BE2C (cell line): ENCODE data around the gene MARCHF3.

Experiments used
- DNase-seq: peaks from one replicate; pipeline ENCODE4 v3.0.0-alpha.2; 2020
- H3K27me3 ChIP-seq: fragments of 250-450 bp; sonication (Bioruptor Pico); 2 replicates; pipeline ENCODE4 v1.5.1; 2020; ENCODE audit warnings: mild to moderate bottlenecking
- H3K36me3 ChIP-seq: fragments of 250-450 bp; sonication (Bioruptor Pico); 2 replicates; pipeline ENCODE4 v1.5.1; 2020; ENCODE audit warnings: mild to moderate bottlenecking
- H3K4me1 ChIP-seq: fragments of 250-450 bp; sonication (Bioruptor Pico); 2 replicates; pipeline ENCODE4 v1.5.1; 2020
- H3K4me3 ChIP-seq: 2 replicates; pipeline ENCODE4 v1.5.1; 2011; ENCODE audit warnings: low read depth, low read length
- H3K9me3 ChIP-seq: fragments of 250-450 bp; sonication (Bioruptor Pico); 2 replicates; pipeline ENCODE4 v1.5.1; 2020
- TF ChIP-seq, protein P1 (sequence below): IDR thresholded peaks from 2 replicates; pipeline ENCODE4 v1.5.1; 2012; ENCODE audit warnings: mild to moderate bottlenecking, low read depth, low read length

The MARCHF3 gene

DNA sequence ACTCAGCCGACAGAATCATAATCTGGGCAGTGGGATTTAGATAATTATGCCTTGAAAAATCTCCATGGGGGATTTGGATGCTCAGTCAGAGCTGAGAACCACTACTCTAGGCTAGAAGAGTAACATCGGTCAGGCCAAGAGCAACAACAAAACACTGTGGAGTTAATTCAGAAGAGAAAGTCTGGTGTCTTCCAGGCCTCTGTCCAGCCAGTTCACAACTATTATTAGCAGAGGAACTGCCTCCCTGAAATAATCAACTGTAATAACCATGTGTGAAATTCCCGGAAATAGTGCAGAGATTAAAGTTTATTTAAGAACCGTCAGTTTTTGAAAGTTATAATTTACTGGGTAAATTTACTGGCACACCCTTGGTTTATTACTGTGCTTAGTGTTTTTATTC, 8.2 kb upstream of the MARCHF3 start:
- H3K4me3 ChIP-seq = no peak overlapping the region
- H3K4me1 ChIP-seq = no peaks in the 10 kb centered on the region
- TF ChIP-seq, protein P1, sequence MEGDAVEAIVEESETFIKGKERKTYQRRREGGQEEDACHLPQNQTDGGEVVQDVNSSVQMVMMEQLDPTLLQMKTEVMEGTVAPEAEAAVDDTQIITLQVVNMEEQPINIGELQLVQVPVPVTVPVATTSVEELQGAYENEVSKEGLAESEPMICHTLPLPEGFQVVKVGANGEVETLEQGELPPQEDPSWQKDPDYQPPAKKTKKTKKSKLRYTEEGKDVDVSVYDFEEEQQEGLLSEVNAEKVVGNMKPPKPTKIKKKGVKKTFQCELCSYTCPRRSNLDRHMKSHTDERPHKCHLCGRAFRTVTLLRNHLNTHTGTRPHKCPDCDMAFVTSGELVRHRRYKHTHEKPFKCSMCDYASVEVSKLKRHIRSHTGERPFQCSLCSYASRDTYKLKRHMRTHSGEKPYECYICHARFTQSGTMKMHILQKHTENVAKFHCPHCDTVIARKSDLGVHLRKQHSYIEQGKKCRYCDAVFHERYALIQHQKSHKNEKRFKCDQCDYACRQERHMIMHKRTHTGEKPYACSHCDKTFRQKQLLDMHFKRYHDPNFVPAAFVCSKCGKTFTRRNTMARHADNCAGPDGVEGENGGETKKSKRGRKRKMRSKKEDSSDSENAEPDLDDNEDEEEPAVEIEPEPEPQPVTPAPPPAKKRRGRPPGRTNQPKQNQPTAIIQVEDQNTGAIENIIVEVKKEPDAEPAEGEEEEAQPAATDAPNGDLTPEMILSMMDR = no peak
- H3K36me3 ChIP-seq = no peaks in the 10 kb centered on the region
- no peak for DNase-seq
- no peaks in the 10 kb centered on the region for H3K9me3 ChIP-seq
- no peaks in the 10 kb centered on the region for H3K27me3 ChIP-seq

DNA sequence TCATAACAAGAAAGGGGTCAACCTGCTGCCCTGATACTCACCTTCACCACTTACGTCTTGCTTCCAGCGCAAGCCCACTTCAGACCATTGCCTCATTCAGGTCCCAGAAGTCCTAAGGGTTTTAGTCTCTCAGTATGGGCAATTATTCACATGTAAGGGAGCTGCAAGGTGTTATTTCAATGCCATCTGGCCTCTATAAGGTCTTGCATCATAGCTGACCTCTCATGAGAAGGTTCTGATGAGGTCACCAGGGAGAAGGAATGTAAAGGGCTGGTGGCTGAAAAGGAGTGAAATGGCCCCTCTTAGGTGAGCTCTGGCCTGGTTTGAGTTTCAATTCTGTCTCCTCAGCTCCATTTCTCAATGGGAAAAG, 1.5 kb upstream of the MARCHF3 start:
- H3K36me3 ChIP-seq = no peaks in the 10 kb centered on the region
- H3K27me3 ChIP-seq = no peaks in the 10 kb centered on the region
- no peaks in the 10 kb centered on the region; the same call in 1 of the 2 replicates for H3K4me1 ChIP-seq
- no peaks in the 10 kb centered on the region for H3K9me3 ChIP-seq
- TF ChIP-seq, protein P1 = no peak
- no peak for DNase-seq
- no peak overlapping the region for H3K4me3 ChIP-seq

DNA sequence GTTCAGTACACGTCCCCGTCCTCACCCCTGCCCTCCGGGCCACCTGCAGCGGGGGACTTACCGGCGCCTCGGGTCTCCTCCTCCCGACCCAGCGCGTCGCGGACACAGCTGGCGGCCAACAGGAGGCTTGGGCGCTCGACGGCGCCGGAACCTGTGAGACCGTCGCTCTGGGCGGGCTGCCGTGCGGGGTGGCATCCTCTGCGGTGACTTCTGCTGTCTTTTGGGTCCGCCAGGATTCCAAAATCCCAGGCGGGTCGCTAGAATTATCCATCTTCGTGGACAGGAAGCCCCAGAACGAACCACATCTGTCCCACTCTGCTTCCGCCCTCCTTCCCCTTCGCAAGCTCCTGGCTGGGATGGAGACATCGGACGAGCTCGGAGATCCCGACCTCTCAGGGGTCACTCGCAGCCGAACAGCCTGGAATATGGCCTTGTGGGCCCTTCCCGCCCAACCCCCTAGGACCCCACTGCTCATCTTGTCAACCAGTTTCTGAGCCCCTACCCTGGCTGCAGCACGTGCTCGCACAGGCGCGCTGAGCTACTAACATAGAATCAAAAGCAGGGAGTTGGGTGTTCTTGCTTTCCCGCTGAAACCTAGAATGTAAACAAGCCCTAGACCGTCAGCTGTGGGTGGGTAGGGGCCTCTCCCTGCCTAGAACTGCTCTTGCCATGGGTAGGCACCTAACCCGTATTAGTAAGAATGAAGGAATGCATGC, 947 bp upstream of the MARCHF3 start:
- DNase-seq = peak; percentile 21
- Histone ChIP-seq H3K9me3 (no peaks in the 10 kb centered on the region), H3K36me3 (no peaks in the 10 kb centered on the region), H3K4me3 (peak overlapping the region; percentile 88), H3K27me3 (no peaks in the 10 kb centered on the region), H3K4me1 (no peaks in the 10 kb centered on the region; the same call in 1 of the 2 replicates)
- TF ChIP-seq, protein P1 = no peak

DNA sequence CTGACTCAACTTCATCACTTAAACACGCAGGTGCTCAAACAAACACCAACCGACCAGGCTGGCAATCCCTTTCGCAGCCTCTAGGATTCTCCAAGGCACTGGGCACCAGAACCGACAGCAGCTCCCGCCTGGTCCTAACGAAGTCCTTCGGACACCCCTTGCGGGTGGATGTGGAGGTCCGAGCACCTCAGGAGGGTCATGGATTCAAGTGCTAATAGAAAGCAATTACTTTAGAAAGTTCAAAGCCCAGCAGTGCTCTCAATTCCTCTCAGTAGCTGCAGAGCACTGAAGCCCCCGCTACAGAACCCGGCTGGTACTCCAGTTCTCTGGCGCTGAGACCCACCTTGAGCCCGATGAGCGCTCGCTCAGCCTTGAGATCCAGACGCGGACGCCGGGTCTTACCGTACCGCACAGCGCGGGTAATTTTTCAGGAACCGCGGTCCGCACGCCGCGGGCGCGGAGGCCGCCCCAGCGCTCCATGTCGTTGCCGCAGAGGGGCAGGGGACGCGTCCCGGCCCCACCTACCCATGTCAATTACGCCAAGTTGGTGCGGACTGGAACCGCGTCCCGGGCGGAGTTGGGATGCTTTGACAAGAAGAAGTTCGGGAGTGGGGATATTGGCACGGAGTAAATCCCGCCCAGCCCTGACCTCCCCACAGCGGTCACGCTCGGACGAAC, 638 bp downstream of the MARCHF3 start:
- Histone ChIP-seq H3K4me1 (no peaks in the 10 kb centered on the region; the same call in 1 of the 2 replicates), H3K27me3 (no peaks in the 10 kb centered on the region), H3K9me3 (no peaks in the 10 kb centered on the region), H3K4me3 (peak overlapping the region; percentile 88), H3K36me3 (no peaks in the 10 kb centered on the region)
- peak; percentile 73 for DNase-seq
- TF ChIP-seq, protein P1 = peak; percentile 49

DNA sequence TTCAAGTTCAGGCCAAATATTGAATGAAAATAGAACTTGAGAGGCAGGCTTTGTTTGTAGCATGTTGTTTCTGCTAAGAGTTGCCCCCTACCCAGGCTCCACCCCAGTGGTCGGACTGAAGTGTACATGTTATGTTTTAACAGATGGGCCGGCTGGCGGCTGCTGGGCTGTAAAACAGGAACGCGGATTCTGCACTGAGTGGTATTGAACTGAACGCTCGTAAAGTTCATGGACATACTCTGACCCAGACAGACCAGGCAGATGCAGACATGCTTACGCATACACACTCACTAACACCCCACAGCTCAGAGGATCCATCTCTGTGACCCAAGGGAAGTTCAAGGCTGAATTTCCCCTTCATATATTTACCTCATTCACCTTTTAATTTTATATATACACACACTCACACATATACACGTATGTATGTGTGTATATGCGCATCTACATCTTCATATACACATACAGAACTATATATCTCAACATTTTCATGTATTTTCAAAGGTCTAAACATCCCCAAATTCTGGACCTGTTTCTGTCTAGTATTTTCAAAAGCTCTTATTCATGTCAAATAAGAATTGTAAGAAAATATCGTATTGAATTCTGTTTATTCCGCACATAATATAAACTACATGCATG, 1.4 kb downstream of the MARCHF3 start:
- Histone ChIP-seq H3K27me3 (no peaks in the 10 kb centered on the region), H3K9me3 (no peaks in the 10 kb centered on the region), H3K4me3 (peak overlapping the region; percentile 88), H3K4me1 (no peaks in the 10 kb centered on the region; the same call in 1 of the 2 replicates), H3K36me3 (no peaks in the 10 kb centered on the region)
- DNase-seq = peak; percentile 45
- TF ChIP-seq, protein P1 = no peak; the same call in 1 of the 2 replicates

DNA sequence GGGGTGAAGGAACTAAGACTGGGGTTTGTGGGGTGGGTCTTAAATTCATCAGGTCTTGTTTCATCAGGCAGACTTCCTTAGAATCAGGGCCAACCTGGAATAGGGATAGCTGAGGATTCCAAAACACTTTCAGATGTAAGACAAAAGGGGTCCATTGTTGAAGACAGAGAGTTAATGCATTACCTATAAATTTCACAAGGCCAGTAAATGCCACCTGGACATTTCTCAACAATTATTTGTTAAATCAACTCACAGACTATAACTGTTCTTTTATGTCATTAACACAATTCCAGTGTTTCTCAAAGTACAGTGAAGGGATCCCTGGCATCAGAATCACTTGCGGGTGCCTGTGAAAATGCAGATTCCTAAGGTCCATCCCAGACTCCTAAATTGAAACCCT, 2.8 kb downstream of the MARCHF3 start:
- Histone ChIP-seq H3K4me3 (no peak overlapping the region), H3K27me3 (no peaks in the 10 kb centered on the region), H3K4me1 (no peaks in the 10 kb centered on the region; the same call in 1 of the 2 replicates), H3K36me3 (no peaks in the 10 kb centered on the region), H3K9me3 (no peaks in the 10 kb centered on the region)
- TF ChIP-seq, protein P1 = no peak
- no peak for DNase-seq
